Heart left ventricle (tissue), 16 donors: ENCODE data around the gene PCCA. TPM values are rescaled to one million over a fixed set of nuclear protein-coding genes. Genes with fewer than 3 reads are reported as not detected.

Experiments
- ATAC-seq, 4 donors: fragments of 200-7000 bp; cut with Tn5 transposase; one replicate each; pipeline ENCODE4 v1.9.1; 2020 to 2022; ENCODE audit warnings: moderate library complexity in 4 of 4, mild to moderate bottlenecking in 3 of 4, moderate number of reproducible peaks in 1 of 4
- DNase-seq, 5 donors: peaks; one replicate each; pipeline ENCODE4 v3.0.0-alpha.2; 2020
- H3K27ac ChIP-seq, 12 donors: fragments of 200-600 bp; sonication (generic) in 4 of 12; one replicate each; pipeline versions ENCODE4 v1.5.0 to v1.8.0; 2016 to 2022; ENCODE audit warnings: mild to moderate bottlenecking in 2 of 12
- H3K27me3 ChIP-seq, 9 donors: fragments of 200-600 bp; sonication (generic) in 2 of 9; one replicate each; pipeline versions ENCODE4 v1.5.1 to v1.8.0; 2016 to 2022; ENCODE audit warnings: mild to moderate bottlenecking in 3 of 9
- H3K36me3 ChIP-seq, 9 donors: fragments of 200-600 bp; sonication (generic) in 2 of 9; one replicate each; pipeline versions ENCODE4 v1.5.0 to v1.8.0; 2018 to 2022; ENCODE audit warnings: mild to moderate bottlenecking in 2 of 9
- H3K4me1 ChIP-seq, 12 donors: fragments of 200-600 bp; sonication (generic) in 4 of 12; one replicate each; pipeline versions ENCODE4 v1.5.0 to v1.8.0; 2016 to 2022; ENCODE audit warnings: mild to moderate bottlenecking in 3 of 12
- H3K4me3 ChIP-seq, 12 donors: fragments of 200-600 bp; sonication (generic) in 4 of 12; one replicate each; pipeline versions ENCODE4 v1.5.0 to v1.8.0; 2017 to 2022; ENCODE audit warnings: mild to moderate bottlenecking in 9 of 12, moderate library complexity in 4 of 12
- H3K9me3 ChIP-seq, 12 donors: fragments of 200-600 bp; sonication (generic) in 4 of 12; one replicate each; pipeline versions ENCODE4 v1.5.0 to v1.8.0; 2016 to 2022; ENCODE audit warnings: mild to moderate bottlenecking in 1 of 12
- POLR2A ChIP-seq, 2 donors: fragments of 450-650 bp; IDR thresholded peaks; one replicate each; pipeline ENCODE4 v1.6.1; 2017; ENCODE audit warnings: antibody characterized with exemption in 2 of 2, mild to moderate bottlenecking in 2 of 2, moderate library complexity in 2 of 2
- WGBS, 4 donors: extraction: QIAGEN DNeasy Blood & Tissue Kit in 2 of 4; methylation state at CpG; one replicate each; pipeline versions ENCODE4 v1.1.5 to v1.1.7; 2013 to 2018; 5-methylcytosine and 5-hydroxymethylcytosine counted together
- intact Hi-C, 10 donors: fragments of 100-400 bp; cut with DNase I; formaldehyde crosslinking; loops; one replicate each; pipeline versions ENCODE4 v1.11.1 to v1.14.2; 2022
- polyA plus RNA-seq, 2 donors: library from polyadenylated mRNA; stranded (reverse); fragments of 200-250 nt; gene quantifications; one replicate each; pipeline ENCODE4 v1.2.3, GENCODE V29; 2013
- total RNA-seq, 9 donors: library from RNA; depleted of rRNA in 2 of 9; stranded (reverse); fragments of >200 nt in 2 of 9; fragmentation: NEBNext Ultra II Directional in 3 of 9; extraction: Animal tissue kit (Norgen Biotek cat#: 25700) in 3 of 9; gene quantifications; one replicate each; pipeline versions ENCODE4 v1.1.0 to v1.2.4, GENCODE V29; 2016 to 2023
- TF ChIP-seq, protein P1 (sequence below), 12 donors: fragments of 200-600 bp; sonication (generic) in 4 of 12; IDR thresholded peaks; one replicate each; pipeline versions ENCODE4 v1.5.0 to v1.8.0; 2018 to 2022; ENCODE audit warnings: antibody characterized with exemption in 12 of 12, mild to moderate bottlenecking in 5 of 12
- donor health status: ischemic (EF 13 %, LVEDD 7.1; RV severe dilation, severe dysfunction).
- donor health status: healthy with polysubstance abuse.
- donor health status: DM: no; HTN: yes; CAD: no.
- donor health status: DM: no; HTN: no; CAD: no.
- donor health status: ischemic (EF 25% LVEDD 6.9; RV normal size, moderate dysfunction).
- donor health status: ischemic (EF 25% LVEDD 5.7; RV mildly dilated, moderate dysfunction).
- donor health status: healthy.
- donor health status: DM: yes; HTN: yes; CAD: no.
- donor health status: ischemic (EF 35%, LVEDD 5.7; RV mildly dilated, moderate dysfunction).
- donor health status: nonischemic (EF 11% LVEDD 7.7; RV severe dilation, severe dysfunction).
- donor health status: DM: yes; HTN: yes; CAD: no.
- donor health status: PGD.
- donor health status: ischemic (EF 29% LVEDD 5.4; RV normal size, mild dysfunction).
- donor health status: nonischemic (EF 23%, LVEDD 6.1; RV moderate dilation, normal function).

The PCCA gene
- total and polyA plus RNA-seq, 11 donors, result 25.6 to 67.0 (median 40.9) TPM

DNA sequence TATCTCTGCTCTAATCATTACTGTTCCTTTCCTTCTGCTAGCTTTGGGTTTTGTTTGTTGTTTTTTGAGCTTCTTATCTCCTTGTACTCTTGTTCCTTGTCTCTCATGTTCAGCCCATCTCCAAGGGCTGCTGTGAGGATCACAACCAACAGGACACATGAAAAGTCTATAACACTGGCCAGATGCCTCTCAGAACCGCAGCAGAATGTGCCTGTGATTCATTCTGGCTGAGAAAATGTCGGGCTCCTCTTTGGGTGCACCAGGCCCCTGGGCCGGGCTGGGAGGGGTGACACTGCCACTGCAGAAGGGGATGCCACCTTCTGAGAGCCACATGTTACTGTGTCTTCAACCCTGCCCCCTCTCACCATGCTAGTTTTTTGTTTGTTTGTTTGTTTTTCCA lies 451.7 kb downstream of the PCCA start:
- DNase-seq (no peak), ATAC-seq (no peak)
- Histone ChIP-seq H3K27ac (no peak overlapping the region), H3K36me3 (no peaks in the 10 kb centered on the region), H3K4me3 (no peak overlapping the region), H3K4me1 (peaks cover 0 to 11% (median 1%) of the 10 kb centered on the region in 12 donors), H3K27me3 (no peaks in the 10 kb centered on the region), H3K9me3 (peaks cover 0 to 12% (median 2%) of the 10 kb centered on the region in 12 donors)
- no peak for TF ChIP-seq POLR2A (IDR thresholded peaks at IDR 0.05)
- TF ChIP-seq, protein P1, sequence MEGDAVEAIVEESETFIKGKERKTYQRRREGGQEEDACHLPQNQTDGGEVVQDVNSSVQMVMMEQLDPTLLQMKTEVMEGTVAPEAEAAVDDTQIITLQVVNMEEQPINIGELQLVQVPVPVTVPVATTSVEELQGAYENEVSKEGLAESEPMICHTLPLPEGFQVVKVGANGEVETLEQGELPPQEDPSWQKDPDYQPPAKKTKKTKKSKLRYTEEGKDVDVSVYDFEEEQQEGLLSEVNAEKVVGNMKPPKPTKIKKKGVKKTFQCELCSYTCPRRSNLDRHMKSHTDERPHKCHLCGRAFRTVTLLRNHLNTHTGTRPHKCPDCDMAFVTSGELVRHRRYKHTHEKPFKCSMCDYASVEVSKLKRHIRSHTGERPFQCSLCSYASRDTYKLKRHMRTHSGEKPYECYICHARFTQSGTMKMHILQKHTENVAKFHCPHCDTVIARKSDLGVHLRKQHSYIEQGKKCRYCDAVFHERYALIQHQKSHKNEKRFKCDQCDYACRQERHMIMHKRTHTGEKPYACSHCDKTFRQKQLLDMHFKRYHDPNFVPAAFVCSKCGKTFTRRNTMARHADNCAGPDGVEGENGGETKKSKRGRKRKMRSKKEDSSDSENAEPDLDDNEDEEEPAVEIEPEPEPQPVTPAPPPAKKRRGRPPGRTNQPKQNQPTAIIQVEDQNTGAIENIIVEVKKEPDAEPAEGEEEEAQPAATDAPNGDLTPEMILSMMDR (IDR thresholded peaks at IDR 0.05), result no peak
- intact Hi-C loops, result no loop called here
- WGBS, 4 donors, result 73 to 80% (median 74%) methylated on average over 3 of the region's 3 CpGs

DNA sequence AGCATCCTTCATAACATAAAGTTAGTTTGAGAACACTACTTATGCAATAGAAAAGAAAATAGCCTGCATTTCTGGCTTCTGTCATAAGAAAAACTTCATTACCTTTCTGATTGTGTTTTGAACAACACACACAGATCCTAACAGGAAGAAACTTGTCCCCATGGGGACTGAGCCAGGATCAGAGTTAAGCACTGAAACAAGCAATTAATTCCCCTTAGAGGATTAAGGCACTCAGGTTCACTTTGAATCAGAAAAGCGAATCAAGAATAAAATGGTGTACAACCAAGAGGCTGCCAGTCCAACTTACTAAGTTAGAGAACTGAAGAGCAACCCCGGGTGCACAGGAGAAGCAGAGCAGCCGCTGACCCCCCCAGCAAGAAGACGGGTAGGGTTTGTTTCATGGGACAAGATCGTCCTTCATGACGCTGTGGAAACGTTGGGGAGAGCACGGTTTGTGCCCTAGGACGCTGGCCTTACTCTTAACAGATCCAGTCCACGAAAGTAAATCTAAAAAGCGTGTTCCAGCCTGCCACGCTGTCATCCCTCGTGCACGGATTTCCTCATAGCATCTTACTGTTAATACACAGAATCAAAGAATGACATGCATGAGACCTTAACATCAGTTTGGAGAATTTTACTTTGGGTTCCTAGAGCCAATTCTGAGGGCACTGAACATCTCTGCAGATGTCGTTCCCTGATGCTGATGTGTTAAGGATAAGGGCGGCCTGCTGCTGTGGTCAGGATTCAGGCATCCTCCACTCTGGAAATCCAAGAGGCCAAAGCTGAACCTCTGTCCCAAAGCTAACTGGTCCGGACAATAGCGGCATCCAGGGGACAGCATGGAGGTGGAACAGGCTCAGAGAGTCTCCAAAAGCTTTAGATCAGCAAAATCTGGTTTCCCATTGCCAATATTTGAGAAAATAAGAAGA lies 453.3 kb downstream of the PCCA start:
- ATAC-seq, result no peak

DNA sequence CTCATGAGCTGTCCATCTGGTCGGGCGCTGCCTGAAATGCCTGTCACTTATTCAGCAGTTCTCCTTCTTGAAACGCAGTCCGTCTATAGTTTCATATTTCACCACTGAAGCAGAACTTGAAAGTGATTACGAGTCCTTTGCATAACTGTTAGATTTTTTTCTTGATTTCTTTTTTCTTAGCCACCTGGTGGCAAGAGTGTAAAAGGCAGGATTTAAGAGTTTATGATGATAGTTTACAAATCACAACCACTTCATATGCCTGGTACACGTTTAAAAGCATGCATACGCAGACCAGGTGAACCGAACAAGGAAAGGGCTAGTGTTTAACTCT lies 453.9 kb downstream of the PCCA start:
- ATAC-seq (no peak), DNase-seq (peak in 1 of 5 donors; percentile 2)
- no peaks in the 10 kb centered on the region for H3K36me3 ChIP-seq
- no peaks in the 10 kb centered on the region for H3K27me3 ChIP-seq
- intact Hi-C loops, result no loop called here
- H3K4me1 ChIP-seq, result peaks cover 0 to 7% (median 0%) of the 10 kb centered on the region in 12 donors
- TF ChIP-seq, protein P1 (IDR thresholded peaks at IDR 0.05), result peak in 5 of 12 donors; percentile 6 to 25 (median 18)
- TF ChIP-seq POLR2A (IDR thresholded peaks at IDR 0.05), result no peak
- H3K4me3 ChIP-seq, result no peak overlapping the region
- no peak overlapping the region for H3K27ac ChIP-seq
- peaks cover 0 to 12% (median 2%) of the 10 kb centered on the region in 12 donors for H3K9me3 ChIP-seq
- WGBS, 4 donors, result 85 to 92% (median 89%) methylated on average over 8 of the region's 8 CpGs

More for the DNA sequence above, 453.3 kb downstream of the PCCA start:
- no peaks in the 10 kb centered on the region for H3K36me3 ChIP-seq
- peaks cover 0 to 12% (median 2%) of the 10 kb centered on the region in 12 donors for H3K9me3 ChIP-seq
- TF ChIP-seq POLR2A (IDR thresholded peaks at IDR 0.05), result no peak
- TF ChIP-seq, protein P1 (IDR thresholded peaks at IDR 0.05), result no peak
- no peak overlapping the region for H3K27ac ChIP-seq
- H3K27me3 ChIP-seq, result no peaks in the 10 kb centered on the region
- peak in 1 of 5 donors; percentile 6 for DNase-seq
- no peak overlapping the region for H3K4me3 ChIP-seq
- H3K4me1 ChIP-seq, result peaks cover 0 to 7% (median 0%) of the 10 kb centered on the region in 12 donors
- 92 to 95% (median 93%) methylated on average over 18 of the region's 18 CpGs for WGBS, 4 donors
- intact Hi-C loops, result no loop called here

DNA sequence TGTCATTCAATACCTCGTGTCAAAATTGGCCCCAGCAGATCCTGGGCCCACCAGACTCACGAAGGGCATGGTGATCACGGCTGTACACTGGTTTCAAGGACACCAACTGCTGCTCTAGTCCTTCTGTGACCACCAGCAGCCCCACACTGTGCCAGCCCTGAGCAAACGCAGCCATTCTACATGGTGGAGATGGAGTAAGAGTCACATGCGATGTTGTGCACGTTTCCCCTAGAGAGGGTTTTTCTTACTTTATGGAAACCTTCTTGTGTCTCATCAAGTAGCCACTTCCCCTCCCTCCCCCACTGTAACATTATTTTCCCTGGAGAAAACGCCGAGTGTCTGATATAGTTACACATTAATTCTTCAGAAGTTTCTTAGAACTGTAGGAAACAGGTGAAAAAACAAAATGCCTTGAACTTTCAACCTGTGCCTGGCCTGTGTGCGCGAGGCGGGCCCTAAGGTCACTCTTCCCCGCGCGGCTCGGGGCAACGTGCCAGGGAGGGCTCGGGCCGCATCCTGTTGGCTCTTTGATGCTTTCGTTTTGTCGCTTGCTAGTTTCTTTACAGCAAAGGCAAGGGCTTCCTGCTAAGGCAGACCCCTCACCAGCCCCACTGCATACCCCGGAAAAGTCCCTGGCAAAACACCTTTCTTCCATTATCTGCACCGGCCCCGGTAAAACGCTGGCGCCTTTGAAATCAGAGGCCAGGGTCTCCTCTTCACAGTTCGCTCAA lies 455.1 kb downstream of the PCCA start:
- TF ChIP-seq, protein P1 (IDR thresholded peaks at IDR 0.05), result no peak
- no peak for TF ChIP-seq POLR2A (IDR thresholded peaks at IDR 0.05)
- H3K27me3 ChIP-seq, result no peaks in the 10 kb centered on the region
- H3K36me3 ChIP-seq, result no peaks in the 10 kb centered on the region
- H3K4me1 ChIP-seq, result peaks cover 0 to 7% (median 0%) of the 10 kb centered on the region in 12 donors
- peak in 1 of 5 donors; percentile 15 for DNase-seq
- WGBS, 4 donors, result 58 to 74% (median 68%) methylated on average over 26 of the region's 26 CpGs
- H3K9me3 ChIP-seq, result peaks cover 0 to 2% (median 0%) of the 10 kb centered on the region in 12 donors
- H3K27ac ChIP-seq, result no peak overlapping the region
- intact Hi-C loops, result no loop called here
- peak overlapping the region in 9 of 12 donors; percentile 20 to 39 (median 31) for H3K4me3 ChIP-seq
- peak in 2 of 4 donors; percentile 29 to 62 for ATAC-seq
